Subcutaneous abdominal adipose tissue (tissue), 5 donors: ENCODE results near the gene SLC25A48.

ENCODE experiments used
- H3K27ac ChIP-seq: one replicate; pipeline ENCODE4 v1.7.0; 2013; ENCODE audit warnings: low read depth, mild to moderate bottlenecking, inconsistent platforms, low read length, moderate library complexity
- H3K27me3 ChIP-seq, 5 donors: one replicate each; pipeline ENCODE4 v1.7.0; 2013; ENCODE audit warnings: low read length in 5 of 5, inconsistent platforms in 1 of 5; ENCODE audit not compliant: control insufficient read depth in 5 of 5, insufficient read depth in 4 of 5
- H3K36me3 ChIP-seq, 5 donors: one replicate each; pipeline ENCODE4 v1.7.0; 2013; ENCODE audit warnings: low read length in 5 of 5; ENCODE audit not compliant: control insufficient read depth in 5 of 5, insufficient read depth in 5 of 5
- H3K4me1 ChIP-seq, 5 donors: one replicate each; pipeline ENCODE4 v1.7.0; 2013; ENCODE audit warnings: low read length in 5 of 5, mild to moderate bottlenecking in 3 of 5, moderate library complexity in 1 of 5; ENCODE audit not compliant: control insufficient read depth in 5 of 5, insufficient read depth in 5 of 5
- H3K4me3 ChIP-seq, 5 donors: one replicate each; pipeline ENCODE4 v1.7.0; 2013; ENCODE audit warnings: low read length in 5 of 5, low read depth in 1 of 5
- H3K9ac ChIP-seq, 5 donors: one replicate each; pipeline ENCODE4 v1.7.0; 2013; ENCODE audit warnings: low read length in 5 of 5, mild to moderate bottlenecking in 4 of 5, moderate library complexity in 3 of 5
- H3K9me3 ChIP-seq, 5 donors: one replicate each; pipeline ENCODE4 v1.7.0; 2013; ENCODE audit warnings: low read length in 5 of 5; ENCODE audit not compliant: control insufficient read depth in 5 of 5
- donor health status: healthy.
- donor health status: healthy.
- donor health status: healthy.
- donor health status: healthy.
- donor health status: healthy.

The SLC25A48 gene

GRCh38 chr5:135900276-135900675 lies 65.8 kb downstream of the SLC25A48 start:
- H3K27me3 ChIP-seq, result peaks cover 3 to 21% (median 7%) of the 10 kb centered on the region in 5 donors

GRCh38 chr5:135901633-135902032 lies 67.2 kb downstream of the SLC25A48 start:
- no peak overlapping the region for H3K9ac ChIP-seq
- peaks cover 0 to 3% (median 0%) of the 10 kb centered on the region in 5 donors for H3K9me3 ChIP-seq
- no peaks in the 10 kb centered on the region for H3K4me1 ChIP-seq
- peaks cover 2 to 14% (median 7%) of the 10 kb centered on the region in 5 donors for H3K27me3 ChIP-seq
- no peak overlapping the region for H3K27ac ChIP-seq
- no peak overlapping the region for H3K4me3 ChIP-seq
- no peaks in the 10 kb centered on the region for H3K36me3 ChIP-seq

More at GRCh38 chr5:135900276-135900675, 65.8 kb downstream of the SLC25A48 start:
- Histone ChIP-seq H3K36me3 (no peaks in the 10 kb centered on the region), H3K9ac (no peak overlapping the region), H3K4me3 (no peak overlapping the region), H3K9me3 (peaks cover 0 to 3% (median 0%) of the 10 kb centered on the region in 5 donors), H3K4me1 (no peaks in the 10 kb centered on the region), H3K27ac (no peak overlapping the region)

GRCh38 chr5:135905144-135905543 lies 70.7 kb downstream of the SLC25A48 start:
- Histone ChIP-seq H3K4me1 (no peaks in the 10 kb centered on the region), H3K36me3 (no peaks in the 10 kb centered on the region), H3K4me3 (no peak overlapping the region), H3K27ac (no peak overlapping the region), H3K9ac (no peak overlapping the region), H3K9me3 (no peaks in the 10 kb centered on the region), H3K27me3 (peaks cover 1 to 14% (median 11%) of the 10 kb centered on the region in 5 donors)

- no peaks in the 10 kb centered on the region for H3K36me3 ChIP-seq
- H3K9ac ChIP-seq, result no peak overlapping the region
- peaks cover 0 to 2% (median 0%) of the 10 kb centered on the region in 5 donors for H3K4me1 ChIP-seq
- H3K9me3 ChIP-seq, result no peaks in the 10 kb centered on the region
- no peak overlapping the region for H3K4me3 ChIP-seq
- H3K27ac ChIP-seq, result no peak overlapping the region
- H3K27me3 ChIP-seq, result peaks cover 9 to 28% (median 19%) of the 10 kb centered on the region in 5 donors
Measured at GRCh38 chr5:135913713-135914626, 79.5 kb downstream of the SLC25A48 start.

- Histone ChIP-seq H3K9ac (no peak overlapping the region), H3K9me3 (no peaks in the 10 kb centered on the region), H3K36me3 (no peaks in the 10 kb centered on the region), H3K27ac (no peak overlapping the region), H3K27me3 (peaks cover 6 to 24% (median 8%) of the 10 kb centered on the region in 5 donors), H3K4me3 (no peak overlapping the region), H3K4me1 (peaks cover 0 to 2% (median 0%) of the 10 kb centered on the region in 5 donors)
Measured at GRCh38 chr5:135915466-135916001, 81.1 kb downstream of the SLC25A48 start.

- Histone ChIP-seq H3K9me3 (no peaks in the 10 kb centered on the region), H3K27ac (no peak overlapping the region), H3K27me3 (peaks cover 0 to 13% (median 3%) of the 10 kb centered on the region in 5 donors), H3K9ac (no peak overlapping the region), H3K36me3 (no peaks in the 10 kb centered on the region), H3K4me3 (no peak overlapping the region), H3K4me1 (peaks cover 0 to 2% (median 0%) of the 10 kb centered on the region in 5 donors)
Measured at GRCh38 chr5:135916638-135917263, 82.3 kb downstream of the SLC25A48 start.

GRCh38 chr5:135920199-135920598 lies 85.7 kb downstream of the SLC25A48 start:
- H3K27me3 ChIP-seq, result peaks cover 0 to 5% (median 4%) of the 10 kb centered on the region in 5 donors
- H3K4me3 ChIP-seq, result no peak overlapping the region
- H3K4me1 ChIP-seq, result peaks cover 0 to 2% (median 0%) of the 10 kb centered on the region in 5 donors
- no peak overlapping the region for H3K27ac ChIP-seq
- no peaks in the 10 kb centered on the region for H3K36me3 ChIP-seq
- no peak overlapping the region for H3K9ac ChIP-seq
- no peaks in the 10 kb centered on the region for H3K9me3 ChIP-seq

- peaks cover 0 to 8% (median 4%) of the 10 kb centered on the region in 5 donors for H3K27me3 ChIP-seq
- no peak overlapping the region for H3K4me3 ChIP-seq
- H3K9ac ChIP-seq, result no peak overlapping the region
- H3K4me1 ChIP-seq, result peaks cover 0 to 2% (median 0%) of the 10 kb centered on the region in 5 donors
- H3K27ac ChIP-seq, result no peak overlapping the region
- no peaks in the 10 kb centered on the region for H3K36me3 ChIP-seq
- no peaks in the 10 kb centered on the region for H3K9me3 ChIP-seq
Measured at GRCh38 chr5:135921388-135921787, 86.9 kb downstream of the SLC25A48 start.

GRCh38 chr5:135930029-135930948 lies 95.8 kb downstream of the SLC25A48 start:
- Histone ChIP-seq H3K9ac (no peak overlapping the region), H3K27ac (no peak overlapping the region), H3K9me3 (no peaks in the 10 kb centered on the region), H3K36me3 (no peaks in the 10 kb centered on the region), H3K4me3 (peak overlapping the region in 3 of 5 donors; percentile 22 to 49 (median 41)), H3K4me1 (peaks cover 0 to 9% (median 6%) of the 10 kb centered on the region in 5 donors), H3K27me3 (peaks cover 13 to 29% (median 19%) of the 10 kb centered on the region in 5 donors)
